Adipocyte (in vitro differentiated cells): Measurements from ENCODE around the gene KCNJ9.
A peak's percentile ranks its signal among the peaks of the same experiment; 100 is the strongest.

ENCODE experiments used
- DNase-seq: peaks from one replicate; pipeline ENCODE4 v3.0.0-alpha.2; 2015; ENCODE audit warnings: low read depth
- H3K27me3 ChIP-seq: replicated peaks from 2 replicates; pipeline ENCODE4 v1.7.0; 2013; ENCODE audit warnings: mild to moderate bottlenecking, low read length, moderate library complexity; ENCODE audit not compliant: control insufficient read depth, insufficient read depth
- H3K36me3 ChIP-seq: 2 replicates; pipeline ENCODE4 v1.7.0; 2013; ENCODE audit warnings: low read length, mild to moderate bottlenecking, moderate library complexity; ENCODE audit not compliant: control insufficient read depth, insufficient read depth, severe bottlenecking
- H3K4me1 ChIP-seq: 2 replicates; pipeline ENCODE4 v1.7.0; 2013; ENCODE audit warnings: mild to moderate bottlenecking, low read length, moderate library complexity; ENCODE audit not compliant: control insufficient read depth, insufficient read depth
- H3K4me3 ChIP-seq: 2 replicates; pipeline ENCODE4 v1.7.0; 2013; ENCODE audit warnings: mild to moderate bottlenecking, low read length, moderate library complexity
- H3K9ac ChIP-seq: 2 replicates; pipeline ENCODE4 v1.7.0; 2013; ENCODE audit warnings: mild to moderate bottlenecking, low read length, moderate library complexity
- H3K9me3 ChIP-seq: 2 replicates; pipeline ENCODE4 v1.7.0; 2013; ENCODE audit warnings: mild to moderate bottlenecking, low read length, moderate library complexity; ENCODE audit not compliant: control insufficient read depth

The KCNJ9 gene

DNA sequence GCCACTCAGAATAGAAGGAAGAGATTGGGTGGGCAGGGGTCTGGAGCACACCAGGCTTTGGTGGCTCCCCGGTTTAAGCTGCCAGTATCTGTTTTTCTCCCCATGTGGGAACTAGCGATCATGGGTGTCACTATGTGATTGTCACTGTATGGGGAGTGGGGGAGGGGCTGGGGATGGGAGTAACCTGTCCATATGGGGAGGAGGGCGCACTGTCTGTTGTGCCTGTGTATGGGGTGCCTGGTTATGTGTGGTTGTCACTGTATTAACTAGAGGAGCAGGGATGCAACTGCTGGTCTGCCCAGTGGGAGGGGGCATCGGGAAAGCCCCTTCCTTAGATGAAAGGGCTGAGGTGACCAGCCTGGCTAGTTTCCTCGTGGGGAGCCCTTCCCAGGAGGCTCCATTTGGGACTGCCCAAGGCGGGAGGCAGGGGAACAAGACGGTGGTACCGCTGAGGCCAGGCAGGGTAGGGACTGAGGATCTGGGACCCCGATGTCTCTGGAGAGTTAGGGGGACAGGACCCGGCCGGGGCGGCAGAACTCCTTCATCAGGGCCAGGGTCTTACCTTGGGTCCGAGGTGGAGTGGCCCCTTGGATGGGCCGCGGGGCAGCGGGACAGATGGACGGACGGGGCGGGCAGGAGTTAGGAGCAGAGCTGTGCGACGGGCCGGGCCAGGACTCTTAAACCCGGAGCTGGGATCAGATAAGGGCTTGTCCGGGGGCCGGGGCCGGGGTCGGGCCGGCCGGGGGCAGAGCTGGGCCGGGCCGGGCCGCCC, 11.7 kb upstream of the KCNJ9 start, which contains the start of gene KCNJ10:
TSS of gene KCNJ10 (minus strand) at position 701 of the 772 bp plus-strand sequence. CDS start 27,628 bp downstream, outside the sequence.
- H3K36me3 ChIP-seq, result no peaks in the 10 kb centered on the region
- peaks cover 35% of the 10 kb centered on the region for H3K27me3 ChIP-seq
- peak within 1 kb of the TSS; percentile 30 for H3K9ac ChIP-seq
- H3K4me3 ChIP-seq, result peak within 1 kb of the TSS; percentile 84
- no peaks in the 10 kb centered on the region for H3K9me3 ChIP-seq
- DNase-seq, result no peak
- peaks cover 4% of the 10 kb centered on the region for H3K4me1 ChIP-seq

DNA sequence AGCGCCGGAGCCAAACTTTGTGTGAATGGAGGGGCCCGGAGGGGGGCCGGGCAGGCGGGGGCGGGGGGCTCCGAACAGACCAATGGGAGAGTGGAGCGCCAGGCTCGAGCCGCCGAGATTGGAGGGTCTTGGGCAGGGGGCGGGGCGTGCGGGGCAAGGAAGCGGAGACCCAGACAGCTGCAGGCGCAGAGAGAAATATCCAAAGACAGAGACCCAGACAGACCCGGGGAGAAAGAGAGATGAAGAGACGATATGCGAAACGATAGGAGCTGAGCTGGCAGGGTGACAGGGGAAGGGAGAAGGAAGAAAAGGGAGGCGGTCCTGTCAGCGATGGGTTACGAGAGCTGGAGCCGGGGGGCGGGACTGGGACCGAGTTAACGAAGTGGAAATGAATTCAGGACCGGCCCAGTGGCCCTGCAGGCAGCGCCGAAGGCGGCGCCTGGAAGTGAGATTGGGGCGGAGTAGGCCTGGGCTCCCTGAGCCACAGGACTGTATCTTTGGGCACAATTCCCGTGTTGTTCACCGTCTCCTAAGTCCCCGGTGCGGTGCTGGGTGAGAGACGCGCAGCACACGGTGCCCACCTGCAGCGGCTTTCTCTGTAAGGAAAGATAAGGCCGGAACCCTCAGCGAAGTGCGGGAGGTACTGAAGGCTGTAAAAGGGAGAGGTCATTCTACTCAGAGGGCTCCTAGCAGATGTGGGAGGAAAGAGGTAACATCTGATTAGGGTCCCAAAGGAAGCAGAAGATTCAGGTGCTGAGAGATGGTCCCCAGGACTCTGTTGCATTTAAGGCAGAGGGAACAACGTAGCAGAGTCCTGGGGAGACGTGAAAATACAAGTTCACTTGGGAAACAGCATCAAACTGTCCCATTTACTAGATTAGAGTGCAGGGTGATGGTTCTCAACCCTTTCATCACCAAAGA, 10.8 kb upstream of the KCNJ9 start:
- Histone ChIP-seq H3K4me1 (peaks cover 4% of the 10 kb centered on the region), H3K4me3 (peak overlapping the region; percentile 84), H3K9me3 (no peaks in the 10 kb centered on the region), H3K9ac (peak overlapping the region; percentile 30), H3K27me3 (peaks cover 42% of the 10 kb centered on the region), H3K36me3 (no peaks in the 10 kb centered on the region)
- peak; percentile 86 for DNase-seq

DNA sequence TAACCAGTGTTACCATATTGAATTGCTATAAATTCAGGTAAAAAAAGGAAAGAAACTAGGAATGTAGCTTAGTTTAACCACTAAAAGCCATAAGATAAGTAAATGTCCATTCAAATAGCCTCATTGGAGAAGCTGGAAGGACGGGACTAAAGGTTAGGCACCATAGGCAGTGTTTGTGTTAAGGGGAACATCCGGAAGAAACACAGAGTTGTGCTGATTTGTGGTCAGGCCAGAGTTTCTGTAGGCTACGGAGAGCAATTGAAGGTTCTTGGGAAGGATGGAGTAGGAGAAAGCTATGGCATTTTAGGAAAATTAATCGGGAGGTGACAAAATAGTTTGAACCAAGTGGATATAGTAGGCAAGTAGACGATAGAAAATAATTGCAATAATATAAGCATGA, 10.0 kb upstream of the KCNJ9 start:
- Histone ChIP-seq H3K36me3 (no peaks in the 10 kb centered on the region), H3K4me1 (peaks cover 4% of the 10 kb centered on the region), H3K9me3 (no peaks in the 10 kb centered on the region), H3K4me3 (no peak overlapping the region), H3K9ac (no peak overlapping the region), H3K27me3 (peaks cover 46% of the 10 kb centered on the region)
- no peak for DNase-seq

GRCh38 chr1:160074865-160075264, 6.5 kb upstream of the KCNJ9 start:
- no peak for DNase-seq
- H3K27me3 ChIP-seq, result peaks cover 56% of the 10 kb centered on the region
- H3K9ac ChIP-seq, result no peak overlapping the region
- no peaks in the 10 kb centered on the region for H3K9me3 ChIP-seq
- H3K36me3 ChIP-seq, result no peaks in the 10 kb centered on the region
- H3K4me3 ChIP-seq, result no peak overlapping the region
- peaks cover 4% of the 10 kb centered on the region for H3K4me1 ChIP-seq

DNA sequence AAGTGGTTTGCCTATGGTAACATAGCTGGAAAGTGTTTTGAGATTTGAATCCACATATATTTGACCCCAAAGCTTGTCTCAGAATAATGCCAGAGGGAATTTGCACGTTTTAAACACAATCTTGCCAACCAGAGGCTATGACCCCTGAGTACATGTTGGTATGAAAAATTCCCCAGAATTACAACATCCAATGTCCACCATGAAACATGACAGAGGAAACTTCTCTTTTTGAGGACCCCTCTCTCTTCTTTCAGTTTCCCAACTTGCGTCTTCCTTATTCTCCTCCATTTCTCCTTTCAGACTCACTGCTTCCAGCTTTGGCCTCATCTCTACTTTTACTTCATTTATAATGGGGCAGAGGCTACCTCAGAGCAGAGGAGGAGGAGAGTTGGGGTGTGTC, 5.5 kb upstream of the KCNJ9 start:
- peaks cover 64% of the 10 kb centered on the region for H3K27me3 ChIP-seq
- no peak for DNase-seq
- no peaks in the 10 kb centered on the region for H3K9me3 ChIP-seq
- no peaks in the 10 kb centered on the region for H3K36me3 ChIP-seq
- no peak overlapping the region for H3K9ac ChIP-seq
- H3K4me1 ChIP-seq, result peaks cover under 1% of the 10 kb centered on the region
- no peak overlapping the region for H3K4me3 ChIP-seq

GRCh38 chr1:160076295-160076694, 5.0 kb upstream of the KCNJ9 start:
- Histone ChIP-seq H3K27me3 (peaks cover 62% of the 10 kb centered on the region), H3K9me3 (no peaks in the 10 kb centered on the region), H3K4me3 (no peak overlapping the region), H3K36me3 (no peaks in the 10 kb centered on the region), H3K9ac (no peak overlapping the region), H3K4me1 (no peaks in the 10 kb centered on the region)
- peak; percentile 38 for DNase-seq

GRCh38 chr1:160077486-160077885, 3.9 kb upstream of the KCNJ9 start:
- no peak for DNase-seq
- Histone ChIP-seq H3K36me3 (no peaks in the 10 kb centered on the region), H3K4me3 (no peak overlapping the region), H3K27me3 (peaks cover 65% of the 10 kb centered on the region), H3K9me3 (no peaks in the 10 kb centered on the region), H3K4me1 (no peaks in the 10 kb centered on the region), H3K9ac (no peak overlapping the region)

DNA sequence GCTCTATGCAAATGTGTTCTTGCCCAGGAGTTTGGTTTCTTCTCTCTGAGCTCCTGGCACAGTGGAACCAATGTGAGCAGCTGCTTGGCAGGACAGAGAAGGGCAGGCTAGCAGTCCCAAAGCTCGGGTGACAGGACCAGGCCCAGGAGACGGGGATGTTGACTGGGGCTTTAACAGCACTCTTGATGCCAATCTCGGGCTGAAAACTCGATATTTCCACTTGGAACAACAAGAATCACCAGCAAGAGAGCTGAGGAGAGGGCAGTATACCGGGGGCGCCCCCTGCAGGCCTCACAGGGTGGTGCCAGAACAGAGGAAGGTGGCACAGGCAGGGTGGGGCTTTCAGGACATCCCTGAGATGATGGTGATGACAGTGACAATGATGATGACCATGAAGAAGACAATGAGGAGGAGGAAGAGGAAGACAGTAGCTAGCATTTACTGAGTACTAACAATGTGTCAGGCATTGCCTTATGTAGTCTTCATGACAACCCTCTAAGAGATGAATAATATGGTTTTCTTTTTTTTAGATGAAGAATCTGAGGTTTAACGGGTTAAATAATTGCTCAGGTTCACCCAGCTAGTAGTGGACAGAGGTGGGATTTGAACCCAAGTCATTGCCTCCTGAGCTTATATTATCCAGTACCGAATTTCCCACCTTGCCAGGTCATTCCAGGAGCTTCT, 2.7 kb upstream of the KCNJ9 start:
- DNase-seq, result peak; percentile 34

GRCh38 chr1:160079448-160079847, 1.9 kb upstream of the KCNJ9 start:
- H3K27me3 ChIP-seq, result peaks cover 76% of the 10 kb centered on the region
- DNase-seq, result no peak
- no peaks in the 10 kb centered on the region for H3K36me3 ChIP-seq
- no peaks in the 10 kb centered on the region for H3K9me3 ChIP-seq
- no peaks in the 10 kb centered on the region for H3K4me1 ChIP-seq
- no peak overlapping the region for H3K9ac ChIP-seq
- no peak overlapping the region for H3K4me3 ChIP-seq

More for the DNA sequence above, 2.7 kb upstream of the KCNJ9 start:
- H3K9ac ChIP-seq, result no peak overlapping the region
- no peaks in the 10 kb centered on the region for H3K4me1 ChIP-seq
- peaks cover 76% of the 10 kb centered on the region for H3K27me3 ChIP-seq
- H3K9me3 ChIP-seq, result no peaks in the 10 kb centered on the region
- no peaks in the 10 kb centered on the region for H3K36me3 ChIP-seq
- H3K4me3 ChIP-seq, result no peak overlapping the region

DNA sequence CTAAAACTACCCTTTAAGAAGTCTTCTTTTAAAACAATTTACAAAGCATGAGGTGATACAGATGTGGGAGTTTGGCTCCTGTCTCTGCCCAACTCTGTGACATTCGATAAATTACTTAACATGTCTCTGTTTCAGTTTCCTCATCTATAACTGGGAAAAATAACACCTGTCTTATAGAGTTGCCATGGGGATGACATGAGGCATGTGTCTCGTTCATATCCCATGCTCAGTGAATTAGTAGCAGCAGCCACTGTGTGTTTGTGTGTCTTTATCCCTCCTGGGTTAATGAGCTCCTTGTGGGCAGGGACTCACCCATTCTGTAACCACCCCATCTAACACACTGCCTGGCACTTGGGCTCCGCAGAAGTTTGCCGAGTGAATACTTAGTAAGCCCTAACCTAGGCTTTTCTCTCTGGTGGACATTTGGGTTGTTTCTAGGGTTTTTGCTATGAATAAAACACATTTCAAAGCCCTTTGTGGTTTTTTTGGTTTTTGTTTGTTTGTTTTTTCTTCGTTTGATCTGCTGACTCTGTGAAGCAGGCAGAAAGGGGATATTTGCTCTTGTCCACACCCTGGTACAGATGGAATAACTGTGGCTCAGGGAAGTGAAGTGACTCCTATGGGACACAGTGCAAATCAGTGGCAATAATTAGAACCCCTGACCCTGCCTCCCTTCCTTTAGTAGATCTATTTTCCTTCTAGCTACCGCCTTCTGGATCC, 797 bp upstream of the KCNJ9 start:
- Histone ChIP-seq H3K27me3 (peaks cover 66% of the 10 kb centered on the region), H3K4me3 (no peak overlapping the region), H3K36me3 (no peaks in the 10 kb centered on the region), H3K9me3 (no peaks in the 10 kb centered on the region), H3K4me1 (no peaks in the 10 kb centered on the region), H3K9ac (no peak overlapping the region)
- no peak for DNase-seq
